Fibroblast of lung (primary cell): Measurements from ENCODE around the gene ENPP3. TPM values are rescaled to one million over a fixed set of nuclear protein-coding genes. Genes with fewer than 3 reads are reported as not detected.

Source experiments
- DNase-seq, 2 donors: peaks; one replicate each; pipeline versions ENCODE4 v3.0.0 to v3.0.0-alpha.2; 2010; ENCODE audit warnings: low read depth in 2 of 2
- H2AFZ ChIP-seq: 2 replicates; pipeline ENCODE4 v1.5.1; 2012; ENCODE audit warnings: low read length, control low read depth, inconsistent platforms
- H3K27ac ChIP-seq: 2 replicates; pipeline ENCODE4 v1.5.1; 2011; ENCODE audit warnings: low read length, control low read depth; ENCODE audit not compliant: insufficient read depth
- H3K27me3 ChIP-seq: 2 replicates; pipeline ENCODE4 v1.5.1; 2011; ENCODE audit warnings: mild to moderate bottlenecking, low read length; ENCODE audit not compliant: control insufficient read depth, insufficient read depth
- H3K36me3 ChIP-seq: 2 replicates; pipeline ENCODE4 v1.5.1; 2011; ENCODE audit warnings: low read length; ENCODE audit not compliant: control insufficient read depth, insufficient read depth
- H3K4me1 ChIP-seq: 2 replicates; pipeline ENCODE4 v1.5.1; 2011; ENCODE audit warnings: low read length; ENCODE audit not compliant: control insufficient read depth, insufficient read depth; ENCODE audit errors: extremely low read depth
- H3K4me2 ChIP-seq: 2 replicates; pipeline ENCODE4 v1.5.1; 2011; ENCODE audit warnings: low read length, control low read depth; ENCODE audit not compliant: insufficient read depth; ENCODE audit errors: extremely low read depth
- H3K4me3 ChIP-seq, 4 experiments: fragments of 200-600 bp in 1 of 4; sonication (generic) in 1 of 4; replicated peaks in 1 of 4; 2 replicates each; pipeline ENCODE4 v1.5.1; 2011 to 2016; ENCODE audit warnings: low read length in 4 of 4, low read depth in 3 of 4, mild to moderate bottlenecking in 3 of 4, control low read depth in 2 of 4, inconsistent platforms in 1 of 4, mixed read lengths in 1 of 4; ENCODE audit not compliant: insufficient read depth in 1 of 4; ENCODE audit errors: control extremely low read depth in 1 of 4
- H3K79me2 ChIP-seq: 2 replicates; pipeline ENCODE4 v1.5.1; 2012; ENCODE audit warnings: mild to moderate bottlenecking, low read length, inconsistent platforms; ENCODE audit not compliant: control insufficient read depth, insufficient read depth
- H3K9ac ChIP-seq: 2 replicates; pipeline ENCODE4 v1.5.1; 2011; ENCODE audit warnings: mild to moderate bottlenecking, low read length, control low read depth; ENCODE audit not compliant: insufficient read depth
- H3K9me3 ChIP-seq: 2 replicates; pipeline ENCODE4 v1.5.1; 2012; ENCODE audit warnings: low read depth, low read length; ENCODE audit not compliant: control insufficient read depth, insufficient read depth
- H4K20me1 ChIP-seq: 2 replicates; pipeline ENCODE4 v1.5.1; 2011; ENCODE audit warnings: low read length; ENCODE audit not compliant: control insufficient read depth, insufficient read depth; ENCODE audit errors: extremely low read depth
- CTCF ChIP-seq, 2 donors: IDR thresholded peaks in 1 of 2; conservative IDR thresholded peaks in 1 of 2; 1 replicate in 1 of 2; 2 replicates in 1 of 2; pipeline ENCODE4 v1.5.1; 2011 to 2012; ENCODE audit warnings: low read length in 2 of 2, control low read depth in 1 of 2, inconsistent platforms in 1 of 2, low read depth in 1 of 2, mild to moderate bottlenecking in 1 of 2
- EZH2 ChIP-seq: IDR thresholded peaks from 2 replicates; pipeline ENCODE4 v1.5.1; 2012; ENCODE audit warnings: low read length, control low read depth, mild to moderate bottlenecking; ENCODE audit errors: missing control alignments
- polyA plus RNA-seq, 2 donors: library from polyadenylated mRNA; depleted of rRNA in 1 of 2; stranded (reverse) in 1 of 2; unstranded in 1 of 2; fragments of >200 nt; gene quantifications; 2 replicates each; pipeline ENCODE4 v1.2.1, GENCODE V29; 2011 to 2012; ENCODE audit warnings: missing spikeins in 1 of 2
- total RNA-seq: library from RNA; depleted of rRNA; stranded (reverse); fragments of >200 nt; gene quantifications from 2 replicates; pipeline ENCODE4 v1.2.1, GENCODE V29; 2014

The ENPP3 gene
- total and polyA plus RNA-seq, 2 donors (not counting 1 experiment from before 2014, with no cell fraction given), result 0.06 to 0.17 TPM

GRCh38 chr6:131728296-131728939 is 91.3 kb downstream of the ENPP3 start:
- TF ChIP-seq EZH2 (no peak), CTCF (conservative IDR thresholded peaks at IDR 0.05 in 1 of 2, IDR thresholded peaks at IDR 0.05 in 1 of 2; ENCODE audit: low read depth in 1 of 2, low read length in 2 of 2) (no peak)
- H2AFZ ChIP-seq, result no peak overlapping the region

GRCh38 chr6:131729550-131729949 is 92.4 kb downstream of the ENPP3 start:
- Histone ChIP-seq H3K27ac (no peak overlapping the region), H4K20me1 (no peaks in the 10 kb centered on the region), H2AFZ (no peak overlapping the region), H3K4me2 (no peak overlapping the region), H3K4me3 (no peak overlapping the region), H3K79me2 (no peaks in the 10 kb centered on the region), H3K9ac (no peak overlapping the region), H3K4me1 (no peaks in the 10 kb centered on the region), H3K27me3 (no peaks in the 10 kb centered on the region), H3K9me3 (no peaks in the 10 kb centered on the region), H3K36me3 (no peaks in the 10 kb centered on the region)
- TF ChIP-seq CTCF (conservative IDR thresholded peaks at IDR 0.05 in 1 of 2, IDR thresholded peaks at IDR 0.05 in 1 of 2; ENCODE audit: low read depth in 1 of 2, low read length in 2 of 2), result no peak
- peak in 1 of 2 donors; percentile 12 for DNase-seq

More at GRCh38 chr6:131728296-131728939, 91.3 kb downstream of the ENPP3 start:
- no peak overlapping the region for H3K4me2 ChIP-seq
- no peaks in the 10 kb centered on the region for H4K20me1 ChIP-seq
- DNase-seq, result peak in 1 of 2 donors; percentile 74
- H3K9me3 ChIP-seq, result no peaks in the 10 kb centered on the region
- H3K27me3 ChIP-seq, result no peaks in the 10 kb centered on the region
- H3K4me1 ChIP-seq, result no peaks in the 10 kb centered on the region
- H3K4me3 ChIP-seq, result no peak overlapping the region
- no peaks in the 10 kb centered on the region for H3K36me3 ChIP-seq
- no peak overlapping the region for H3K27ac ChIP-seq
- H3K9ac ChIP-seq, result no peak overlapping the region
- no peaks in the 10 kb centered on the region for H3K79me2 ChIP-seq

- Histone ChIP-seq H3K9me3 (no peaks in the 10 kb centered on the region), H2AFZ (no peak overlapping the region), H3K4me2 (no peak overlapping the region), H3K27ac (no peak overlapping the region), H3K36me3 (no peaks in the 10 kb centered on the region), H3K4me3 (no peak overlapping the region), H3K79me2 (no peaks in the 10 kb centered on the region), H3K9ac (no peak overlapping the region), H3K4me1 (no peaks in the 10 kb centered on the region), H3K27me3 (no peaks in the 10 kb centered on the region), H4K20me1 (no peaks in the 10 kb centered on the region)
- no peak for DNase-seq
- TF ChIP-seq CTCF (conservative IDR thresholded peaks at IDR 0.05 in 1 of 2, IDR thresholded peaks at IDR 0.05 in 1 of 2; ENCODE audit: low read depth in 1 of 2, low read length in 2 of 2) (no peak), EZH2 (no peak)
Observed at GRCh38 chr6:131730264-131730663, 93.2 kb downstream of the ENPP3 start.
